Endothelial cell of umbilical vein (primary cell): ENCODE results near the gene OR4F6.
"Not testable (repeated sequence)": the region's sequence is repeated elsewhere in the genome, so short reads cannot be mapped to it uniquely, and the experiment has no call there.

Experiments used
- CTCF ChIP-seq, 2 donors: IDR thresholded peaks; 1 replicate in 1 of 2; 2 replicates in 1 of 2; pipeline ENCODE4 v1.5.1; 2011; ENCODE audit warnings: low read length in 2 of 2, mild to moderate bottlenecking in 2 of 2, moderate library complexity in 2 of 2, control low read depth in 1 of 2, inconsistent platforms in 1 of 2, low read depth in 1 of 2; ENCODE audit not compliant: insufficient read depth in 1 of 2; ENCODE audit errors: extremely low read depth in 1 of 2
- EZH2 ChIP-seq: IDR thresholded peaks from 2 replicates; pipeline ENCODE4 v1.6.1; 2012; ENCODE audit warnings: borderline replicate concordance, low read depth, mild to moderate bottlenecking, moderate library complexity, low read length, inconsistent platforms; ENCODE audit not compliant: severe bottlenecking
- JUN ChIP-seq: IDR thresholded peaks from 2 replicates; pipeline ENCODE4 v1.6.1; 2011; ENCODE audit warnings: borderline replicate concordance, low read depth; ENCODE audit not compliant: insufficient read length, insufficient read depth
- MYC ChIP-seq: IDR thresholded peaks from one replicate; pipeline ENCODE4 v1.6.1; 2011; ENCODE audit warnings: mild to moderate bottlenecking, low read depth, low read length
- POLR2A ChIP-seq: IDR thresholded peaks from 2 replicates; pipeline ENCODE4 v1.6.1; 2012; ENCODE audit warnings: low read depth, mild to moderate bottlenecking, control low read depth, low read length
- POLR2AphosphoS5 ChIP-seq: IDR thresholded peaks from 2 replicates; pipeline ENCODE4 v1.6.1; 2012; ENCODE audit warnings: low read depth, mild to moderate bottlenecking, control low read depth, low read length, moderate library complexity; ENCODE audit not compliant: insufficient read depth
- TF ChIP-seq, protein P1 (sequence below): IDR thresholded peaks from 2 replicates; pipeline ENCODE4 v1.6.1; 2011; ENCODE audit not compliant: insufficient read depth, insufficient read length

DNA sequence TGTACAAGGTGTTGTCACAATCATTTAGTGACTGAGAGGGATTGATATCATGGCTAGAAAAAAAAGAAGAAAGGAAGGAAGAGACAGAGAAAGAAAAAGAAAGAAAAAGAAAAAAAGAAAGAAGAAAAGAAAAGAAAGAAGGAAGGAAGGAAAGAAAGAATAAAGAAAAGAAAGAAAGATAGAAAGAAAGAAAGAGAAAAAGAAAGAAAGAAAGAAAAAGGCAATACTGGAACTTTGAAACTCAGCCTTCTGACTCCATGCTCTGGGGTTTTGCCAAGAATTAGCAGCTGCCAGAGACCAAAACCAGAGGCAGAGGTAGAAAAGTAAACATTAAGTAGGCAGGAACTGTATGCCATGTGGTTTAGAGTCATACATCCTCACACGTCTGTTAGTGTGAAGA lies 23.1 kb upstream of the OR4F6 start:
- TF ChIP-seq, protein P1, sequence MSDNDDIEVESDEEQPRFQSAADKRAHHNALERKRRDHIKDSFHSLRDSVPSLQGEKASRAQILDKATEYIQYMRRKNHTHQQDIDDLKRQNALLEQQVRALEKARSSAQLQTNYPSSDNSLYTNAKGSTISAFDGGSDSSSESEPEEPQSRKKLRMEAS: not testable (repeated sequence)
- TF ChIP-seq EZH2; CTCF (IDR thresholded peaks at IDR 0.05; ENCODE audit: extremely low read depth in 1 of 2, insufficient read depth in 1 of 2, low read depth in 1 of 2, low read length in 2 of 2); MYC; POLR2A; POLR2AphosphoS5; JUN: not testable (repeated sequence)
